HUES48 (cell line): Measurements from ENCODE around the gene THOC3.
"Not testable (repeated sequence)": the region's sequence is repeated elsewhere in the genome, so short reads cannot be mapped to it uniquely, and the experiment has no call there.

Source experiments
- H3K27ac ChIP-seq: one replicate; pipeline ENCODE4 v1.7.0; 2013; ENCODE audit warnings: low read depth, low read length, inconsistent platforms
- H3K27me3 ChIP-seq: 2 replicates; pipeline ENCODE4 v1.6.1; 2013; ENCODE audit warnings: mild to moderate bottlenecking, low read length; ENCODE audit not compliant: control insufficient read depth, insufficient read depth
- H3K36me3 ChIP-seq: 2 replicates; pipeline ENCODE4 v1.6.1; 2013; ENCODE audit warnings: low read length; ENCODE audit not compliant: control insufficient read depth, insufficient read depth
- H3K4me1 ChIP-seq: 2 replicates; pipeline ENCODE4 v1.6.1; 2013; ENCODE audit warnings: mild to moderate bottlenecking, low read length; ENCODE audit not compliant: control insufficient read depth, insufficient read depth
- H3K4me3 ChIP-seq: 2 replicates; pipeline ENCODE4 v1.5.1; 2013; ENCODE audit warnings: mild to moderate bottlenecking, low read depth, low read length
- H3K9ac ChIP-seq: 2 replicates; pipeline ENCODE4 v1.6.1; 2013; ENCODE audit warnings: mild to moderate bottlenecking, low read depth, low read length, moderate library complexity
- H3K9me3 ChIP-seq: 2 replicates; pipeline ENCODE4 v1.6.1; 2013; ENCODE audit warnings: low read length; ENCODE audit not compliant: control insufficient read depth, insufficient read depth

The THOC3 gene

DNA sequence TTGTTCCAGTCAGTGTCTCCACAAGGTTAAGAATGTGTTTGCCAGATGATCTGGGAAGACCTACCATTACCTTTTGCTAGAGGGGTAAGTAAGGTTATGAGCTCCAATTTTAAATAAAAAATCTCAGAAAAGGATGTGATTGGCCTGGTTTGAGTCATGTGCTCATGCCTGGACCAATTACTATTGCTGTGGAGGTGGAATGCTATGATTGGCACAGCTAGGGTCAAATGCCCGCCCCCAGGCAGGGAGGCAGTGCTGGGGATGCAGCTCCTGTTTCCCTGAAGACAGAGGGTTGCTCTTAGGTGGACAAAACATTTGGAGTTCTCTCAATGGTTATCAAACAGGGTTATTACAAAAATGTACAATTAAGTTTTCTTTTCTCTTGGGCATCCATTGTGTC lies 29.6 kb downstream of the THOC3 start:
- not testable (repeated sequence) for H3K36me3 ChIP-seq, H3K27ac ChIP-seq, H3K4me3 ChIP-seq, H3K27me3 ChIP-seq, H3K9me3 ChIP-seq, H3K4me1 ChIP-seq, H3K9ac ChIP-seq

DNA sequence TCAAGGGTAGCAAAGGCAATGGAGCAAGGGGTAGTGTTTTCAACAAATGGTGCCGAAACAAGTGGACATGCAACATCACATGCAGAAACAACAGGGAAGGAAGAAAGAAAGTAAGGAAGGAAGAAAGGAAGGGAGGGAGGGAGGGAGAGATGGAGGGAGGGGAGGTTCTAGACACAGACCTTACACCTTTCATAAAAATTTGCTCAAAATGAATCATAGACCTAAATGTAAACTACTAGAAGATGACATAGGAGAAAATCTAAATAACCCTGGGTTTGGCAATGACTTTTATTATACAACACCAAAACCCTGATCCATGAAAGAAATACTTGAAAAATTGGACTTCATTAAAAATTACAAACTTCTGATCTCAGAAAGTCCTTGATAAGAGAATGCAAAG lies 39.4 kb downstream of the THOC3 start:
- H3K36me3 ChIP-seq, H3K9me3 ChIP-seq, H3K4me1 ChIP-seq, H3K27ac ChIP-seq, H3K4me3 ChIP-seq, H3K27me3 ChIP-seq, H3K9ac ChIP-seq: not testable (repeated sequence)

DNA sequence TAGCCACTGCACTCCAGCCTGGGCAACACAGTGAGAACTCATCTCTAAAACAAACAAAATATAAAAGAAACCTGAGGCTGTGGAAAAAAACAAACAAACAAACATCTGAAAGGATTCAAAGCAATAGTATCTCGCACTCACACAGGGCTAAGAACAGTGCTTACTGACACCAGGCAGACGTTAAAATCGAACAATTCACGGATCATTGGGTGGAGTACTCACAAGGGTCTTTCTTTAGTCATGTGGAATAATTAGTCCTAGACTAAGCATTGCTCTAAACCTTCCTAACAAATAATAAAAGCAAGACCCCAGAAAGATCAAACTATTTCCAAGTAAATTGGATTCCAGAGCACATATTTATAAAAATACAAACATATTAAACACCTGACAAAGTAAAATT lies 43.0 kb downstream of the THOC3 start:
- H3K4me3 ChIP-seq, H3K9me3 ChIP-seq, H3K9ac ChIP-seq, H3K4me1 ChIP-seq, H3K27me3 ChIP-seq, H3K36me3 ChIP-seq, H3K27ac ChIP-seq: not testable (repeated sequence)

DNA sequence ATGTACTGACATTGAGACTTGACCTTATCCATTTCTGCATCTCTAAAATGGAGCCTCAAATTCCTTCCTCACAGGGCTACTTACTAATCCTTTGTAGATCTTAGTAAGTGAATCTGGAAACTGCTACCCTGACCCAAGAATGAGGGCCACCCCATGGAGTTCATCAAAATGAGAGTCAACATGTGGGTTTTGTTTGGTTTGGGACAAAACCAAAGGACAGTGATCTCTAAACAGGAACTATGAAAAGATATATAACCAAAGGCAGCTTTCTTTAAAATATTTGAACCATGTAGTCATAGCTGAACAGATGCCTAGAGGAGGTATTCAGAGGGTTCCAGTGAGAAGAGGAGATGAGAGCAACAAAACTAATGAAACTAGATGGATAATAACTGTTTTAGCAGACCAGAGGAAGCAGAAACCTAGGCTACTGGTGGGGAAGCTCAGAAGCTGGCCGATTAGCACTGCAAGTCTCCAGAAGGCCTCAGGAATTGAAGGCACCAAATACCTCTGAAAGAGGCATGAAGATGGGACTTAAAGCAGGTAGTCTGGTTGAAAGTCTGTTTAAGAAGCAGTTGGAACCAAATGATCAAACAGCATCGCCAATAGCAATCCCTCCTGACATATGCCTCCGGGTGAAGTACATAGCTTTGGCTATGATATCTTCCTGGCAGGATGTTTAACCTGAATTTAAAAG lies 45.8 kb downstream of the THOC3 start:
- Histone ChIP-seq H3K27me3 (no peaks in the 10 kb centered on the region), H3K9ac (no peak overlapping the region)

DNA sequence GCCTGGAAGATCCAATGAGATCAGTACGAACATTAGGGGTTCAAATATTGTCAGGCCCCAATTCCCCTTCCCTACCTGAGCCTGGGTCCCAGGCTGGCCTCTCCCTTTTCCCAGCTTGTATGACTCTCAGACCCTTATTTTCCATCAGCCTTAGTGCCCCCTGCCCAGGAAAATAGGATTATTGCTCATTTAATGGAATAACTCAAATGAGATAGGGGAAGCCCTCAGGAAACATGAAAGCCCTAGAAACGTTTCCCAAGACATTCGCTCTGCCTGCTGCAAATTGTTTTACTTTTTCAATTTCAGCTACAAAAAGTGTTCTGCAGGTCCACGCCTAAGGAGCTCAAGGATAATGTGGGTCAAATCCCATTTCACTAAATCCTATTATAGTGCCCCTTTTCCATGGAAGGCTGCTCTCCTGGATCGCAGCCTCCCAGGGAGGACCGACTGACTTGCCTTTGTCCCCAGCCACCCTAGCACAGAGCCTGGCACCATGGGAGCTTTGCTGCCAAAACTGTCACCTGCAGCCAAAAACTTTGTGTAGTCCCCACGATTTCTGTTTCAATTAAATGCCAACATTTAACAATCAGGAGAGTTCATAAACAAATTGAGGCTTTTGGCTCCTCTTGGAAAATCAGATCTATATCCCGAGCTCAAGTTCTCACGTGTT lies 46.9 kb downstream of the THOC3 start:
- Histone ChIP-seq H3K9me3 (no peaks in the 10 kb centered on the region), H3K36me3 (no peaks in the 10 kb centered on the region), H3K27me3 (no peaks in the 10 kb centered on the region), H3K4me1 (no peaks in the 10 kb centered on the region), H3K27ac (no peak overlapping the region), H3K9ac (no peak overlapping the region), H3K4me3 (no peak overlapping the region)

More for the DNA sequence above, 45.8 kb downstream of the THOC3 start:
- H3K27ac ChIP-seq, result no peak overlapping the region
- H3K4me3 ChIP-seq, result no peak overlapping the region
- no peaks in the 10 kb centered on the region for H3K4me1 ChIP-seq
- H3K36me3 ChIP-seq, result no peaks in the 10 kb centered on the region
- H3K9me3 ChIP-seq, result no peaks in the 10 kb centered on the region

DNA sequence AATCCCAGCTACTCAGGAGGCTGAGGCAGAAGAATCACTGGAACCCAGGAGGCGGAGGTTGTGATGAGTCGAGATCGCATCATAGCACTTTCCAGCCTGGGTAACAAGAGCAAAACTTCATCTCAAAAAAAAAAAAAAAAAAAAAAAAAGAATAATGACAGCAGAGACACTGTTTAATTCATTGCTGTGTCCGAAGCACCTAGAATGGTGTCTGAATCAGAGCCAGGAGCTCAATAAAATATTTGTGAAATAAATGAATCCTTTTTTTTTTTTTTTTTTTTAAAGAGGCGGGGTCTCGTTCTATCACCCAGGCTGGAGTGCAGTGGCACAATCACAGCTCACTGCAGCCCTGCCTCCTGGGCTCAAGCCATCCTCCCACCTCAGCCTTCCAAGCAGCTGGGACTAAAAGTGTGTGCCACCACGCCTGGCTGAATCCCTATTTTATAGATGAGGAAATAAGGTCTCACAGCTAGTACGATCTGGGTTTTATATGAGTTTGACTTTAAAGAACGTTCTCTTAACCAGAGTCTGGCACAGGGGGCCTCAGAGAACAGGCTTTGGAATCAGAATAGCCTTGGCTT lies 47.8 kb downstream of the THOC3 start:
- H3K4me1 ChIP-seq, result no peaks in the 10 kb centered on the region
- H3K27me3 ChIP-seq, result no peaks in the 10 kb centered on the region
- no peaks in the 10 kb centered on the region for H3K36me3 ChIP-seq
- H3K9me3 ChIP-seq, result no peaks in the 10 kb centered on the region
- no peak overlapping the region for H3K4me3 ChIP-seq
- no peak overlapping the region for H3K9ac ChIP-seq
- H3K27ac ChIP-seq, result no peak overlapping the region

DNA sequence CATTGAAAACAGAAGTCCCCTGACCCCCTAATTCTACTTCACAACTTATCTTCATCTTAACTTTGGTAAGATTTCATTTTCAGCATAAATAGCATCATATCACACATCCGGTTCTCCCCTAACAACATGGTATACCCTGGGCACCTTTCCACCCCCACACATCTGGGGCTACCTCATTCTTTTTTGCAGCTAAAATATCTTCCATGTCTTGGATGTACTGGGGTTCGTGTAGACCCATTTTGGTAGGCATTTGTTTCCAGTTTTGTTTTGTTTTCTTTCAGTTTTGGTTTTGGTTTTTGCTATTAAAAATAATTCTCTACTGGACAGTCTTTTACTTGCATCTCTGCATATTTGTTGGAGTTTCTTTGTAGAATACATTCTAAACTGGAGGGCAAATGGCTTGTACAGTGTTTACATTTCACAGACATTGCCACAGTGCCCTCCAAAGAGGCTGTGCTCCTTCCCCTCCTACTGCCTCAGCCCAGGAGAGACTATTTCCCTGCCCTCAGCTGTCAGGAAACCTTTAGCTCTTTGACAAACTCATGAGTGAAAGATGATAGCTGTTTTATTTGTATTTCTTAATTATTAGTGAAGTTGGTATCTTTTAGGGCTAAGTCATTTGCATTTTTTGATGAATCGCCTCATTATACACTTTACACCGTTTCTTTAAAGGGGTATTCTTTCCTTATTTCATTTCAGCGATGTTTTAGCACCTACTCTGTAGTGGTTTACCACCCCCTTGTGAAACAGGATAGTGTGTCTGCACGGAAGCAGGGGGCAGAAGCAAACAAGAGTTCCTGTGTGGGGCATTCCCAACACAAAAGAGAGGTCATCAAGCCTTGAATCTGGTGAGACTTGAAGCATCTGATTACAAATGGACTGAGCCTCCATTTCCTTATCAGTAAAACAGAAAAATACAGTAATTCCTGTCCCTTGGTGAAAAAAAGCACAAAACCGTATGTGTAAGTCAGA lies 52.8 kb downstream of the THOC3 start:
- H3K27ac ChIP-seq, H3K9me3 ChIP-seq, H3K36me3 ChIP-seq, H3K4me1 ChIP-seq, H3K4me3 ChIP-seq, H3K9ac ChIP-seq, H3K27me3 ChIP-seq: not testable (repeated sequence)

DNA sequence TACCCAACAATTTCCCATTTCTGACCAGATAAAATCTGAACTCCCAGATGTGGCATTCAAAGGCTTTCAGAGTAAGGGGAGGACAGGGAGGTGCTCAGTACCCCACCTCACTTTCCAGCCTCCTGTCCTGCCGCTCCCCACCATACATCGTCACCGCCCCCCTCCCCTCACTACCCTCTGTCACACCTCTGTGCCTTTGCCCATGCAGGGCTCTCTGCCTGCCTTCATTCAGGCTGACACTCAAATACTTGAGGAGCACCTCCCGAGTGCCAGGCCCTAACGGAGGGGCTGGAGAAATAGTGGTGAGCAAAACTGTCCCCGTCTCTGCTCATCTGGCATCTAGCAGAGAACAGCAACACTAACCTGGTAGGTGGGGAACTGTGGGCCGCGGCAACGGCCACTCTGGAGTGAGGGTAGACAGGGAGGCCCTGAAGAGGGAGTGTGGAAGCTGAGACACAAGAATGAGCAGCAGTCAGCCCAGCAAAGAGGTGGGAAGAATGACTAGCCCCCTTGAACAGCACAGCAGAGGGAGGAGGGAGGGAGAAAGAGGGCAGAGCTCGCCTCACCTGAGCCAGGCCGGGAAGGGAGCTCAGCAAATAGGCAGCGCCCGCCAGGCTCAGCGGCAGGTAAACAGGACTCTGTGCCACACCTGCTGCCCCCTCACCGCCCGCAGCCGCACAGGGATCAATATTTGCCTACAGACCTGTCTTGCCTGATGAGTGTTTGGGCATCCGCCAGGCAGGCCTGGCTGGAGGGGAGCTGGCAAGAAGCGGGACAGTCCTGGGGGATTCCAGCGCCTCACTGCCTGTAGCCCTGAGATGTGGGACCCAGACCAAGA lies 54.1 kb downstream of the THOC3 start:
- not testable (repeated sequence) for H3K9ac ChIP-seq, H3K4me1 ChIP-seq, H3K27ac ChIP-seq, H3K27me3 ChIP-seq, H3K9me3 ChIP-seq, H3K36me3 ChIP-seq, H3K4me3 ChIP-seq

DNA sequence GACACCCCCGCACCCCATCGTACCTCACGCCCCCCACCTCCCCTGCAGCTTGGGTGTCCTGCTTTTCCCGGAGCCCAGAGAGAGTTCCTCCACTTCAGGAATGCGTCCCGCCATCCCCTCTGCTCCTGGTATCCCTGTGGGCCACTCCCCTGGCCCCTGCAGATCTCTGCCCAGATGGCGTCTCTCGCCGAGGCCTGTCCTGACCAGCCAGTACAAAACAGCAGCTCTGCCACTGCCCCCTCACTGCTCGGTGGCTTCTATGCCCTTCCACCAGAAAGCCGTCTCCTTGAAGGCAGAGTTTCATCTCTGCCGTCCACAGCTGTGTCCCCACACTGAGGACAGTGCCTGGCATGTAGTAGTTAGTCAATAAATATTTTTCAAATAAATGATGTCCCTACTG lies 58.0 kb downstream of the THOC3 start:
- H3K9me3 ChIP-seq, H3K9ac ChIP-seq, H3K27ac ChIP-seq, H3K4me3 ChIP-seq, H3K27me3 ChIP-seq, H3K36me3 ChIP-seq, H3K4me1 ChIP-seq: not testable (repeated sequence)
